ENCODE data around the gene NTM. TPM values are rescaled to one million over a fixed set of nuclear protein-coding genes. Genes with fewer than 3 reads are reported as not detected.

NTM gene
- total and polyA plus RNA-seq, 2 donors (not counting 3 experiments of a cell fraction or from before 2014, with no cell fraction given): 1.00 to 1.1 TPM

- BruUV-seq (replicated peaks): no TSS peak
- CTCF ChIA-PET: interaction anchor here (0.8 to 2.0 kb wide), 2 partner anchors 110 to 149 kb away, joined by 4 to 12 read pairs; no protein-coding TSS in a partner anchor
- Histone ChIP-seq H3K9ac (replicated peaks; ENCODE audit: extremely low read depth, insufficient read depth, low read length) (no peak overlapping the region), H3K36me3 (ENCODE audit: control insufficient read depth in 2 of 2, extremely low read depth in 1 of 2, insufficient read depth in 2 of 2, low read length in 2 of 2) (no peaks in the 10 kb centered on the region), H3K79me2 (ENCODE audit: control insufficient read depth, insufficient read depth, low read length) (no peaks in the 10 kb centered on the region), H3K27me3 (ENCODE audit: control insufficient read depth in 2 of 2, insufficient read depth in 2 of 2, low read length in 2 of 2) (no peaks in the 10 kb centered on the region), H3K4me1 (ENCODE audit: control insufficient read depth, extremely low read depth, insufficient read depth, low read length) (peaks cover 3% of the 10 kb centered on the region), H3K4me3 (replicated peaks in 1 of 3; ENCODE audit: insufficient read depth in 1 of 3, low read depth in 1 of 3, low read length in 3 of 3) (no peak overlapping the region), H4K20me1 (replicated peaks; ENCODE audit: control insufficient read depth, extremely low read depth, insufficient read depth, low read length) (no peaks in the 10 kb centered on the region), H3K9me3 (replicated peaks; ENCODE audit: control insufficient read depth, insufficient read depth, low read length) (no peaks in the 10 kb centered on the region), H3K4me2 (ENCODE audit: insufficient read depth, low read length) (no peak overlapping the region), H3K27ac (ENCODE audit: insufficient read depth, low read depth, low read length) (no peak overlapping the region), H2AFZ (ENCODE audit: low read depth, low read length) (no peak overlapping the region), H3K9me1 (replicated peaks; ENCODE audit: control insufficient read depth, extremely low read depth, insufficient read depth, low read length) (no peaks in the 10 kb centered on the region)
- FAIRE-seq (no peak), DNase-seq (ENCODE audit: low read depth, low spot score) (no peak)
- POLR2A ChIA-PET: no interaction called here
- TF ChIP-seq EZH2 (IDR thresholded peaks at IDR 0.05; ENCODE audit: borderline replicate concordance, low read depth, low read length, severe bottlenecking) (no peak), POLR2AphosphoS5 (IDR thresholded peaks at IDR 0.05; ENCODE audit: insufficient read depth, low read depth, low read length) (no peak), GATA2 (IDR thresholded peaks at IDR 0.05; ENCODE audit: insufficient read depth, insufficient read length, low read depth, low read length) (no peak), POLR2A (IDR thresholded peaks at IDR 0.05; ENCODE audit: low read depth, low read length) (no peak), MAX (IDR thresholded peaks at IDR 0.05; ENCODE audit: insufficient read depth, insufficient read length) (no peak), FOS (IDR thresholded peaks at IDR 0.05; ENCODE audit: borderline replicate concordance, insufficient read depth, low read length) (no peak), JUN (IDR thresholded peaks at IDR 0.05; ENCODE audit: borderline replicate concordance, insufficient read depth, insufficient read length, low read depth) (no peak), MYC (IDR thresholded peaks at IDR 0.05; ENCODE audit: low read depth, low read length) (no peak)
- TF ChIP-seq, protein P1, sequence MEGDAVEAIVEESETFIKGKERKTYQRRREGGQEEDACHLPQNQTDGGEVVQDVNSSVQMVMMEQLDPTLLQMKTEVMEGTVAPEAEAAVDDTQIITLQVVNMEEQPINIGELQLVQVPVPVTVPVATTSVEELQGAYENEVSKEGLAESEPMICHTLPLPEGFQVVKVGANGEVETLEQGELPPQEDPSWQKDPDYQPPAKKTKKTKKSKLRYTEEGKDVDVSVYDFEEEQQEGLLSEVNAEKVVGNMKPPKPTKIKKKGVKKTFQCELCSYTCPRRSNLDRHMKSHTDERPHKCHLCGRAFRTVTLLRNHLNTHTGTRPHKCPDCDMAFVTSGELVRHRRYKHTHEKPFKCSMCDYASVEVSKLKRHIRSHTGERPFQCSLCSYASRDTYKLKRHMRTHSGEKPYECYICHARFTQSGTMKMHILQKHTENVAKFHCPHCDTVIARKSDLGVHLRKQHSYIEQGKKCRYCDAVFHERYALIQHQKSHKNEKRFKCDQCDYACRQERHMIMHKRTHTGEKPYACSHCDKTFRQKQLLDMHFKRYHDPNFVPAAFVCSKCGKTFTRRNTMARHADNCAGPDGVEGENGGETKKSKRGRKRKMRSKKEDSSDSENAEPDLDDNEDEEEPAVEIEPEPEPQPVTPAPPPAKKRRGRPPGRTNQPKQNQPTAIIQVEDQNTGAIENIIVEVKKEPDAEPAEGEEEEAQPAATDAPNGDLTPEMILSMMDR (IDR thresholded peaks at IDR 0.05; ENCODE audit: extremely low read depth in 1 of 2, insufficient read depth in 1 of 2, low read depth in 1 of 2, low read length in 2 of 2): no peak
- intact Hi-C loops (cut with micrococcal nuclease): no loop called here
- dilution Hi-C loops (cut with MboI; ENCODE audit: extremely low pct_ligation_motif_present, low sequenced_read_pairs): no loop called here
Measured at GRCh38 chr11:131977854-131978253, 607.4 kb downstream of the NTM start.

All from endothelial cell of umbilical vein (primary cell).